HG02840 (cell line): Measurements from ENCODE around the gene MANSC1.
"Not testable (repeated sequence)": the region's sequence is repeated elsewhere in the genome, so short reads cannot be mapped to it uniquely, and the experiment has no call there.

Experiments used
- ATAC-seq: cut with Tn5 transposase; IDR thresholded peaks from one replicate; pipeline ENCODE4 v1.9.1; 2021; ENCODE audit warnings: mild to moderate bottlenecking, moderate library complexity, moderate number of reproducible peaks; ENCODE audit not compliant: unreplicated experiment, low FRiP score

The MANSC1 gene

GRCh38 chr12:12327802-12328201, 22.2 kb downstream of the MANSC1 start:
- no peak for ATAC-seq

- ATAC-seq: no peak
Measured at GRCh38 chr12:12326262-12326661, 23.8 kb downstream of the MANSC1 start.

- ATAC-seq: no peak
Measured at GRCh38 chr12:12323591-12323990, 26.5 kb downstream of the MANSC1 start.

DNA sequence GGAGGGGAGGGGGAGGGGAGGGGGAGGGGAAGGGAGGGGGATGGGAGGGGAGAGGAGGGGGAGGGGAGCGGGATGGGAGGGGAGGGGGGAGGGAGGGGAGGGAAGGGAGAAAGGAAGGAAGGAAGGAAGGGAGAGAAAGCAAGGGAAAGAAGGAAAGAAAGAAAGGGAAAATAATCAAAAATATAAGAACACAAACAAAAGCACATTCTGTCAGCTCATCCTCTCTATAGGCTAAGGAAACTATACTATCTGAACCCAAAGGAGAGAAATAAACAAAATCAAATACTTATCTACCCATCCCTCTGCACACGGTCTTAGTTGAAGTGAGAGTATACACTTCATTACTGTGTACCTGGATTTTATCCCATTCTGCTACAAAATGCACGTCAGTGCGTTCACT, 26.9 kb downstream of the MANSC1 start:
- ATAC-seq: no peak

GRCh38 chr12:12319451-12320183, 30.4 kb downstream of the MANSC1 start:
- no peak for ATAC-seq

DNA sequence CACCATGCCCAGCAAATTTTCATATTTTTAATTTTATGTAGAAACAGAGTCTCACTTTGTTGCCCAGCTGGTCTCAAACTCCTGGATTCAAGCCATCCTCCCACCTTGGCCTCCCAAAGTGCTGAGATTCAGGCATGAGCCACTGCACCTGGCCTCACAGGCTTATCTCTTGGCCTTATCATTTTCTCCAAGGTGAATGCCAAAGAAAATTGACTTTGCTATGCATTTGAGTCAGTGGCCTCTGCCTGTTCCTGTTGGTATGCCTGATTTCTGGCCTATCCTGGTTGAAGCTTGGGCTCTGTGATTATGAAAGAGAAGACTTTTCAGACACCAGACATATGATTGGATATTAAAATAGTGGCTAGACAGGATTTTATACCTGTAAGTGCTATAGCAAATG, 34.2 kb downstream of the MANSC1 start:
- no peak for ATAC-seq

- ATAC-seq: not testable (repeated sequence)
Measured at GRCh38 chr12:12310695-12311094, 39.3 kb downstream of the MANSC1 start.

- no peak for ATAC-seq
Measured at GRCh38 chr12:12305568-12306300, 44.3 kb downstream of the MANSC1 start.

GRCh38 chr12:12302976-12303375, 47.1 kb downstream of the MANSC1 start:
- no peak for ATAC-seq

GRCh38 chr12:12301122-12301521, 48.9 kb downstream of the MANSC1 start:
- no peak for ATAC-seq

DNA sequence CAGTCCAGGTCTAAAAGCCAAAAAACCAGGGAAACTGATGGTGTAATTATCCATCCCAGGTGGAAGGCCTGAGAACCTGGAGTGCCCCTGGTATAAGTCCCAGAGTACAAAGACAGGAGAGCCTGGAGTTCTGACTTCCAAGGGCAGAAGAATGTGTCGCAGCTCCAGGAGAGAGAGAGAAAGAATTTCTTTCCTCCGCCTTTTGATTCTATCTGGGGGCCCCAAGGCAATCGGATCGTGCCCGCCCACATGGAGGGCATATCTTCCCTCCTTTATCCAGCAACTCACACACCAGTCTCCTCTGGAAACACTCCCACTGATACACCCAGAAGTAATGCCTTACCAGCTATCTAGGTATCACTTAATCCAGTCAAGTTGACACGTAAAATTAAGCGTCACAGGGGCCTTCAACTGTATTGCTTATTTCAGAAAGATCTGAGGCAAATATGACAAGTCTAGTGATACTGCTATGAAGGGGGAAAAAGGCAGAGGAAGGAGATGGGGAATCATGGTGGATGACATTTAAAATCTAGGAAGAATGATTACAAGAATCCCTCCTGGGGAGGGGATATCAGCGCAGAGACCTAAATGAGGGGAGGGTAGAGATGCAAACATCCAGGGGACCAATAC, 52.7 kb downstream of the MANSC1 start:
- ATAC-seq: no peak

GRCh38 chr12:12294215-12295005, 55.6 kb downstream of the MANSC1 start:
- ATAC-seq: no peak

DNA sequence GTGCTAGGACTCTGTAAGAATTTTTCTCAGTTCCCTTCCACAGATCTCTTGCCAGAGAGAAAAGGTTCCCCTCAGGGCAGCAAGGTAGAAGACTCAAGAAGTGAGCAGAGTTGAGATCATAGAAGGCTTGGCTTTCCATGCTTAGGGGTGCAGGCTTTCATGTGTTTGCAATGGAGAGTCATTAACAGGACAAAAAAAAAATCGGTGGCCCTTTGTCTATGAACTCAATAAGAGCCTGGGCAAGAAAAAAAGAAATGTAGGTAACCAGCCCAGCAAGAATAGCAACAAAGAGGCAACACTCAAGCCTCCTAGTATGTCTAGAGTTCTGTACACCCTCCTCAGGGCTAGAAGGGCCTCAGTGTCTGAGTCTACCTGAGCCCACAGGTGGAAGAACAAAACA, 59.8 kb downstream of the MANSC1 start:
- ATAC-seq: no peak

- ATAC-seq: no peak
Measured at GRCh38 chr12:12286441-12286840, 63.6 kb downstream of the MANSC1 start.

DNA sequence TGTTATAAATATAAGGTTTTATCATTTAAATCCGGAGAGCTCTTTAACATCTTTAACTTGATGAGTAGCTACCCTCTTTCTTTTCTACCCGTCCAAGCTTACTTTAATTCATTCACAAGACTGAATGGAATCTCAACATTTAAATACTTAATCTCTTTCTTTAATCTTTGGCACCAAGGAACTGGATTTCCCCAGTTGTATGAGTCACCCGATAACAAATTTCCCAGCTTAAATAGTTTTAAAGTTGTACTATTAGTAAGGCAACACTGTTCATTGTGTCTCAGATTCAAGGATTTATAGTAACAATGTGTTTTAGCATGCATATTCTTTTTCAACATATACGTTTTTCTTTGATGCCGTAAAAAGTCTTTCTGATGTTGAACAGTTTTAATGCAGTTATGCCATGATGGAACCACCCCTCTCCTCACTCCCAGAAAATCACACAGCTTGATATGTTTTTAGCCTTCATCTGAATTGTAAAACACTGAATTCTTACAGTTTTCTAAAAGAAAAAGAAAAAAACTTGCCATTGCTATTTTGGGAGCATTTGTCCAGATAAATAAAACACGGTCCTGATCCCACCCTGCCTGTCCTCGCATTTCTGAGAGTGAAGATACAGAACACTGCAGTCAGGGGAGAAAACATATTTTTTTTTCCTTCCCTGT, 67.1 kb downstream of the MANSC1 start:
- ATAC-seq: no peak

DNA sequence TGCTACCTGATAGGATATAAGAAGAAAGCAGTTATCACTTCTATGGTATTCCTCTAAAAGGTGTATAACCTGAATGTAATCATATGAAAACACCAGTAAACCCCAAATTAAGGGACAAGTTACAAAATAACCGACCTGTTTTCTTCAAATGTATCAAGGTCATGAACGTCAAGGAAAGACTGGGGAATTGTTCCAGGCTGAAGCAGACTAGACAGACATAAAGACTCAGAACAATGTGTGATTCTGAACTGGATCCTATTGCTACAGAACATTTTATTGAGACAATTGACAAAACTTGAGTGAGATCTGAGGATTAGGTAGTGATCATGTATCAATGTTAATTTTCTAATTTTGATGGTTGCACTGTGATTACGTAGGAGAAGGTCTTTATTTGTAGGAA, 67.8 kb downstream of the MANSC1 start:
- ATAC-seq: no peak

DNA sequence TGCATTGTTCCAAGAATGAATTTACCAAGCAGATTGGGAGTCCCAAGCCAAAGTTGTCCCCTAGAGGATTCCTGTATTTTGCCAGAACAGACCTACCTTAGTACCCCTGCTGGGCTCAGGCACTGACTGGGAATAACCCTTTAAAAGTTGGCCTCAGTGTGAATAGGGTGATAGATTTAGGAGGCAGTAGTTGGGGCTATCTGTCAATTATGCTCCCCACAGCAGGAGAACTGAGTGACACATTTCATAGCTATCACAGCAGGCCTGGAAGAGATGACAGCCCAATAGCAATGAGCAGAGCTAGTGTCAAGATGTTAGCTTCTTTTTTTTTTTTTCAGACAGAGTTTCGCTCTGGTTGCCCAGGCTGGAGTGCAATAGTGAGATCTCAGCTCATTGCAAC, 68.9 kb downstream of the MANSC1 start:
- ATAC-seq: no peak

DNA sequence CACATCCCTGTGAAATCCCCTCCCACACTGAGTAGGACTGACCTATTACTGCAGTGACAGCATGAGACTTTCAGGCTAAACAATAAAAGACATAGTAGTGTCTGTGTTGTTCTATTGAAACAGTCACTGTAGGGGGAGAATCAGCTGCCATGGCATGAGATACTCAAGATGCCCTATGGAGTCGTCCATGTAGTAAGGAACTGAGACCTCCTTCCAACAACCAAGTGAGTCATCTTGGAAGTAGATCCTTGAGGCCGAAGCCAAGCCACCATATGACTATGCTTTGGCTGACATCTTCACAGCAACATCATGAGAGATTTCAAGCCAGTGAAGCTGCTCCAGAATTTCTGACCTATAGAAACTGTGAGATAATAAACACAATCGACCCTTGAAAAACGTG, 71.1 kb downstream of the MANSC1 start:
- ATAC-seq: no peak
